Mesendoderm (in vitro differentiated cells): Measurements from ENCODE around the gene FBLN1.
"Not testable (repeated sequence)": the region's sequence is repeated elsewhere in the genome, so short reads cannot be mapped to it uniquely, and the experiment has no call there.

Source experiments
- DNase-seq: peaks from one replicate; pipeline ENCODE4 v3.0.0; 2013
- H2AK5ac ChIP-seq: 2 replicates; pipeline ENCODE4 v1.6.1; 2013; ENCODE audit warnings: low read length, inconsistent platforms
- H2BK120ac ChIP-seq: 2 replicates; pipeline ENCODE4 v1.6.1; 2013; ENCODE audit warnings: low read depth, mild to moderate bottlenecking, low read length, moderate library complexity, mixed read lengths
- H2BK15ac ChIP-seq: replicated peaks from 2 replicates; pipeline ENCODE4 v1.6.1; 2013; ENCODE audit warnings: low read depth, mild to moderate bottlenecking, moderate library complexity
- H2BK5ac ChIP-seq: 2 replicates; pipeline ENCODE4 v1.6.1; 2013; ENCODE audit warnings: low read length, inconsistent platforms
- H3K18ac ChIP-seq: 2 replicates; pipeline ENCODE4 v1.6.1; 2013; ENCODE audit warnings: mild to moderate bottlenecking, low read length, mixed read lengths
- H3K23ac ChIP-seq: one replicate; pipeline ENCODE4 v1.6.1; 2013; ENCODE audit warnings: low read length
- H3K27ac ChIP-seq: 2 replicates; pipeline ENCODE4 v1.5.1; 2013; ENCODE audit warnings: low read depth, mild to moderate bottlenecking, inconsistent platforms, low read length, moderate library complexity
- H3K27me3 ChIP-seq: 2 replicates; pipeline ENCODE4 v1.6.1; 2013; ENCODE audit warnings: low read length, control low read depth, mild to moderate bottlenecking, inconsistent platforms; ENCODE audit not compliant: insufficient read depth, poor library complexity
- H3K36me3 ChIP-seq: 2 replicates; pipeline ENCODE4 v1.6.1; 2013; ENCODE audit warnings: low read length, inconsistent platforms; ENCODE audit not compliant: control insufficient read depth, insufficient read depth
- H3K4ac ChIP-seq: one replicate; pipeline ENCODE4 v1.6.1; 2013; ENCODE audit warnings: low read depth, mild to moderate bottlenecking, low read length, moderate library complexity
- H3K4me1 ChIP-seq: 2 replicates; pipeline ENCODE4 v1.6.1; 2013; ENCODE audit warnings: low read depth, low read length, inconsistent platforms; ENCODE audit not compliant: control insufficient read depth
- H3K4me2 ChIP-seq: 2 replicates; pipeline ENCODE4 v1.6.1; 2013; ENCODE audit warnings: low read length
- H3K4me3 ChIP-seq: 2 replicates; pipeline ENCODE4 v1.5.1; 2013; ENCODE audit warnings: mild to moderate bottlenecking, low read length
- H3K56ac ChIP-seq: one replicate; pipeline ENCODE4 v1.6.1; 2013; ENCODE audit warnings: low read length
- H3K79me1 ChIP-seq: 2 replicates; pipeline ENCODE4 v1.6.1; 2013; ENCODE audit warnings: low read length, inconsistent platforms
- H3K79me2 ChIP-seq: 2 replicates; pipeline ENCODE4 v1.6.1; 2013; ENCODE audit warnings: mild to moderate bottlenecking, low read length; ENCODE audit not compliant: control insufficient read depth, insufficient read depth
- H3K9ac ChIP-seq: 2 replicates; pipeline ENCODE4 v1.6.1; 2013; ENCODE audit warnings: low read length, inconsistent platforms
- H4K5ac ChIP-seq: one replicate; pipeline ENCODE4 v1.6.1; 2013; ENCODE audit warnings: low read length
- H4K8ac ChIP-seq: one replicate; pipeline ENCODE4 v1.6.1; 2013; ENCODE audit warnings: low read depth, mild to moderate bottlenecking, control low read depth, low read length, moderate library complexity
- WGBS: extraction: QIAGEN DNeasy Blood & Tissue Kit; methylation state at CpG from one replicate; pipeline ENCODE4 v1.1.7; 2013; ENCODE audit warnings: low lambda C conversion rate, missing lambda C conversion rate; ENCODE audit not compliant: insufficient coverage; ENCODE audit errors: extremely low coverage; 5-methylcytosine and 5-hydroxymethylcytosine counted together

Gene FBLN1

DNA sequence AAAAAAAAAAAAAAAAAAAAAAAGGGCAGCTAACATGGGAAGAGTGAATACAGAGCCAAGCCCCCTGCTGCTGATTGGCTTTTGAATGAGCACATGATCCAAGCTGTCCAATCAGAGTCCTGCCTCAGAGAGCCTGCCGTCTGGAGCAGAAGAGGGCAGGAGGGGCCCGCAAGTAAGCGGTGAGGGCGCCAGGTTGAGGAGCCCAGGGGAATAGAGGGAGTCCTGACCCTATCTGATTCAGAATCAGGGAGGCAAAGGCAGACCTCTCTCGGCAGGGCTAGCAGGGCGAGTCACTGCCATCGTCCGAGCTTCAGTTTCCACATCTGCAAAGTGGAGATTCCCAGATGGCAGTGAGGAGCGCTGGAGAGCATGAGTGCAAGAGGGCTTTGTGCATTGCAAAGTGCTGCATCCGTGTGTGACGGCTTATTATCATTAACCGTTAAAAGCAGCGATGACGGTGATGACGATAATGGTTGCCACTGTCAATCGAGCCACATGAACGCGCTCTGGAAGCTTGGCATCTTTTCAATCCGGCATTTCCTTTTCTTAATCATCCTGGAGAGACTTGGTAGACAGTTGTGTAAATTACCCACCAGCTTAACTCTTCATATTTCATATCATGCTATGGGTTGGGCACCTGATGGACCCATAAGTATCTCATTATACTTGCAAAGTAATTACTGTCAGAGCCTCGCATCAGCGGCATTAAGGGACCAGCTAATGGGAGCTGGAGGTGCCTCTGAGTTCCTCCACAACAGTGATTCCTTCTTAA lies 100.3 kb downstream of the FBLN1 start:
- peaks cover 4% of the 10 kb centered on the region for H3K4me1 ChIP-seq
- no peak overlapping the region for H3K4me2 ChIP-seq
- no peak overlapping the region for H3K23ac ChIP-seq
- no peak overlapping the region for H4K5ac ChIP-seq
- no peak overlapping the region for H2BK15ac ChIP-seq
- no peaks in the 10 kb centered on the region for H3K79me2 ChIP-seq
- H3K27ac ChIP-seq = no peak overlapping the region
- no peak overlapping the region for H2BK120ac ChIP-seq
- no peak overlapping the region for H3K4me3 ChIP-seq
- no peaks in the 10 kb centered on the region for H3K27me3 ChIP-seq
- WGBS = no CpG with 5 or more reads among the region's 21 CpGs
- H3K9ac ChIP-seq = peak overlapping the region; percentile 52
- no peak overlapping the region for H2AK5ac ChIP-seq
- H3K36me3 ChIP-seq = no peaks in the 10 kb centered on the region
- no peak overlapping the region for H3K18ac ChIP-seq
- no peak overlapping the region for H3K4ac ChIP-seq
- H2BK5ac ChIP-seq = no peak overlapping the region
- no peaks in the 10 kb centered on the region for H3K79me1 ChIP-seq
- DNase-seq = peak; percentile 93
- H4K8ac ChIP-seq = no peak overlapping the region
- H3K56ac ChIP-seq = peak overlapping the region; percentile 67

DNA sequence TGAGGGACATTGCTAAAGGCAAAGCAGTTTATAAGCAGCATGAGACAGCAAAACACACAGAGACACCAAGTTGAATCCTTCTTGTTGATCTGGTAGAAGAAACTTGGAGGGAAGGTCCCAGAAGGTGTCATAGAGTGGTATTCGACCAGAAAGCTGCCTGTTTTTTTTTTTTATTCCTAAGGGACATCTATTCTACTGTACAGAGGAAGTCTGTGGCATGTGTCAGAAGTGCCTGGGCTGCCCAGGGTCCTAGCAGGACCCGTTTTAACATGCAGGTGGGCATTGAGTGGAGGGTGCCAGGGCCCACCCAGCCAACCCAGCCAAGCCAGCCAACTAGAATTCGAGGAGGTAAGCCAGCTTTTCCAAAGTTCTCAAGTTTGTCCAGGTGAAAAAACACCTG lies 100.9 kb downstream of the FBLN1 start:
- Histone ChIP-seq H3K36me3 (no peaks in the 10 kb centered on the region), H3K79me1 (no peaks in the 10 kb centered on the region), H4K5ac (no peak overlapping the region), H3K4me2 (no peak overlapping the region), H2BK15ac (no peak overlapping the region), H2BK5ac (no peak overlapping the region), H3K4me3 (no peak overlapping the region), H3K4ac (no peak overlapping the region), H3K18ac (no peak overlapping the region), H3K79me2 (no peaks in the 10 kb centered on the region), H2AK5ac (no peak overlapping the region), H3K27me3 (no peaks in the 10 kb centered on the region), H3K4me1 (peaks cover 4% of the 10 kb centered on the region), H3K9ac (no peak overlapping the region), H3K23ac (no peak overlapping the region), H3K27ac (no peak overlapping the region), H2BK120ac (no peak overlapping the region), H3K56ac (no peak overlapping the region), H4K8ac (no peak overlapping the region)
- DNase-seq = no peak
- WGBS = no CpG with 5 or more reads among the region's 3 CpGs

DNA sequence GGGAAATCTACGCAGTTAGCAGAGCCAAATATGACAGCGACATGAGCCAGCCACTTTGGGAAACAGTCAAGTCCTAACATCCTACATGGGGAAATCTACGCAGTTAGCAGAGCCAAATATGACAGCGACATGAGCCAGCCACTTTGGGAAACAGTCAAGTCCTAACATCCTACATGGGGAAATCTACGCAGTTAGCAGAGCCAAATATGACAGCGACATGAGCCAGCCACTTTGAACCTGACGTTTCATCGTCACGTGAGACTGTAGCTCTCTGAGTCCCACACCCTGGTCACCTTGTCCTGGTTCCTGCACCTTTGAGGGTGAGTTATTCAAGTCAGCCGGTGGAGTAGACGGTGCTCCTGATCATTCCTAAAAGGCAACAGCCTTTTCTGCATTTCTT lies 105.4 kb downstream of the FBLN1 start:
- not testable (repeated sequence) for H3K18ac ChIP-seq, H3K79me1 ChIP-seq, H2BK120ac ChIP-seq, H2BK5ac ChIP-seq, H3K4me1 ChIP-seq, H4K5ac ChIP-seq, H3K9ac ChIP-seq, H4K8ac ChIP-seq, H3K79me2 ChIP-seq, H3K27ac ChIP-seq, H3K4me3 ChIP-seq, H3K23ac ChIP-seq, DNase-seq, H3K36me3 ChIP-seq, H3K4me2 ChIP-seq, H3K27me3 ChIP-seq, H2BK15ac ChIP-seq, H3K4ac ChIP-seq, H3K56ac ChIP-seq, H2AK5ac ChIP-seq
- WGBS = no CpG with 5 or more reads among the region's 11 CpGs

DNA sequence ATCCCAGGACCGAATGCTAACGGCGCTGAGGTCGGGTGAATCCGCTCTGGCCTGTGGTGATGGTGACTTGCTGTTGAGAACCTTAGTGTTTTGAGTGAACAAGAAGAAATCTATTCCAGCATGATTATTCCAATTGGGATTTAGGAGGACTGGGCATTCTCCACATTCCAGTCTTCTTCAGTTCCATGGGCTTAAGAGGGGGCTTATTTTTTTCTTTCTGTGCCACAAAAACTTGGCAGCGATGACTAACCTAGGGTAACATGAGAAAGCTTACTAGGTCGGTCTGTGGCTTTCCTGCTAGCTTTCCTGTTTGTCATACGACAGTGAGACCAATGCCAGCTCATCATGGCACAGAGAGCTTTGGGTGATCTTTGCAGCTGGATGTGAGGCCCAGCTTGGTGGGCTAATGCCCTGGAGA lies 106.1 kb downstream of the FBLN1 start:
- no CpG with 5 or more reads among the region's 8 CpGs for WGBS
- H3K4ac ChIP-seq = no peak overlapping the region
- no peak for DNase-seq
- H2BK120ac ChIP-seq = no peak overlapping the region
- no peaks in the 10 kb centered on the region for H3K79me2 ChIP-seq
- no peak overlapping the region for H2BK15ac ChIP-seq
- H2BK5ac ChIP-seq = no peak overlapping the region
- no peak overlapping the region for H3K18ac ChIP-seq
- H3K36me3 ChIP-seq = no peaks in the 10 kb centered on the region
- no peak overlapping the region for H3K4me3 ChIP-seq
- no peak overlapping the region for H3K23ac ChIP-seq
- no peaks in the 10 kb centered on the region for H3K79me1 ChIP-seq
- H2AK5ac ChIP-seq = no peak overlapping the region
- H3K27ac ChIP-seq = no peak overlapping the region
- no peaks in the 10 kb centered on the region for H3K4me1 ChIP-seq
- H3K4me2 ChIP-seq = no peak overlapping the region
- no peak overlapping the region for H3K56ac ChIP-seq
- H3K27me3 ChIP-seq = no peaks in the 10 kb centered on the region
- no peak overlapping the region for H4K5ac ChIP-seq
- H3K9ac ChIP-seq = no peak overlapping the region
- no peak overlapping the region for H4K8ac ChIP-seq

DNA sequence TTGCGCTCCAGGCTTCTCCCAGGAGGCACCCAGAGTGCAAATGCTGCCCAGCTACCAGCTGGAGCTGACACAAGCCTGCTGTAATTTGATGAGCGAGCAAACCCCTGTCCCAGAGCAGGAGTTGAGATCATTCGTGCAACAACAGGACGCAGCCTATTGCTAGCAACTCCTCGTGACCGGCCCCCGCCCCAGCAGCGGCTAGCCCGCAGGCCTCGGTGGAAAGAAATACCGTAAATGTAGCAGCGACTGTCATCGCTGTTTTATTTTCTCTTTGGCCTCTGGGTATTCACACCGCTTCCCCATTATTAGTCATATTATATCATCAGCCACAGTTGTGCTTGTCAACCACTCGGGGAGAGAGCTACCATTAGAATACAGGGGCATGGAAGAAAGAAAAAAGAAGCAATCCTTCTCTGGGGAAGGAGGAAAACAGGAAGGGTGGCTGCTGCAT lies 109.8 kb downstream of the FBLN1 start:
- no peak overlapping the region for H2BK15ac ChIP-seq
- no peak overlapping the region for H3K4ac ChIP-seq
- no CpG with 5 or more reads among the region's 15 CpGs for WGBS
- H3K27me3 ChIP-seq = no peaks in the 10 kb centered on the region
- no peak overlapping the region for H3K9ac ChIP-seq
- H3K79me1 ChIP-seq = no peaks in the 10 kb centered on the region
- H3K4me1 ChIP-seq = no peaks in the 10 kb centered on the region
- no peak overlapping the region for H4K5ac ChIP-seq
- H2AK5ac ChIP-seq = no peak overlapping the region
- H3K56ac ChIP-seq = no peak overlapping the region
- H4K8ac ChIP-seq = no peak overlapping the region
- DNase-seq = no peak
- H3K4me3 ChIP-seq = no peak overlapping the region
- no peak overlapping the region for H3K27ac ChIP-seq
- no peak overlapping the region for H2BK5ac ChIP-seq
- no peak overlapping the region for H2BK120ac ChIP-seq
- H3K23ac ChIP-seq = no peak overlapping the region
- no peaks in the 10 kb centered on the region for H3K79me2 ChIP-seq
- no peak overlapping the region for H3K18ac ChIP-seq
- H3K4me2 ChIP-seq = no peak overlapping the region
- H3K36me3 ChIP-seq = no peaks in the 10 kb centered on the region

DNA sequence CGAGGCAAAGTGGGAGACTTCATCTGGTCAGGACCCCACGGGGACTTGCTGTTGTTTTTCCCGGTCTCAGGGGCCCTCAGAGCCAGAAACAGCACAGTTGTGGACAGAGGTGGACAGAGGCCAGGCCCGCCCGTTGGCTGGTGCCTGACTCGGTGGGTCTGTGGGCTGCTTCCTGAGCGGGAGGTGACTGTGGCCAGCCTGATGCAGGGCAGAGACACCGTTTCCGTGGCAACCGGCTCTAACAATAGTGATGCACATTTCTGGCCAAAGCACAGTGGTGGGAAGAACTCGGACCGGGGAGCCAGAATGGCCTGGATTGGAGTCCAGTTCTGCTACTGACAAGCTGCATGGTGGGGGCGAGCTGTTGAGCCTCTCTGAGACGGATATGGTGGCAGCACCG lies 110.3 kb downstream of the FBLN1 start:
- H3K56ac ChIP-seq = no peak overlapping the region
- no peak overlapping the region for H3K4ac ChIP-seq
- no peak overlapping the region for H3K4me3 ChIP-seq
- H3K27ac ChIP-seq = no peak overlapping the region
- H3K27me3 ChIP-seq = no peaks in the 10 kb centered on the region
- no peak overlapping the region for H4K8ac ChIP-seq
- WGBS = no CpG with 5 or more reads among the region's 15 CpGs
- H3K23ac ChIP-seq = no peak overlapping the region
- no peak overlapping the region for H2BK5ac ChIP-seq
- H3K79me2 ChIP-seq = no peaks in the 10 kb centered on the region
- H2BK120ac ChIP-seq = no peak overlapping the region
- H3K9ac ChIP-seq = no peak overlapping the region
- H3K36me3 ChIP-seq = no peaks in the 10 kb centered on the region
- H3K79me1 ChIP-seq = no peaks in the 10 kb centered on the region
- no peak overlapping the region for H3K4me2 ChIP-seq
- no peak for DNase-seq
- H3K18ac ChIP-seq = no peak overlapping the region
- H2BK15ac ChIP-seq = no peak overlapping the region
- H3K4me1 ChIP-seq = no peaks in the 10 kb centered on the region
- H2AK5ac ChIP-seq = no peak overlapping the region
- H4K5ac ChIP-seq = no peak overlapping the region
